GM23338 (cell line): ENCODE measurements around the gene AMBRA1. TPM values are rescaled to one million over a fixed set of nuclear protein-coding genes. Genes with fewer than 3 reads are reported as not detected.

Source experiments
- ATAC-seq: fragments of 200-7000 bp; cut with Tn5 transposase; 3 replicates; pipeline ENCODE4 v1.9.1; 2020
- DNase-seq: peaks from one replicate; pipeline ENCODE4 v3.0.0-alpha.2; 2015; ENCODE audit warnings: low spot score
- H2AFZ ChIP-seq: fragments of 200-600 bp; sonication (generic); 2 replicates; pipeline ENCODE4 v1.8.0; 2016; ENCODE audit warnings: antibody characterized with exemption, mild to moderate bottlenecking, moderate library complexity
- H3F3A ChIP-seq: fragments of 200-600 bp; sonication (generic); replicated peaks from 2 replicates; pipeline ENCODE4 v1.8.0; 2017; ENCODE audit warnings: antibody characterized with exemption, mixed run types, low read depth
- H3K27ac ChIP-seq: fragments of 200-600 bp; sonication (generic); 2 replicates; pipeline ENCODE4 v1.6.1; 2016; ENCODE audit warnings: low read depth
- H3K27me3 ChIP-seq: fragments of 200-600 bp; sonication (generic); 2 replicates; pipeline ENCODE4 v1.8.0; 2016; ENCODE audit warnings: mild to moderate bottlenecking, mixed run types, moderate library complexity; ENCODE audit not compliant: insufficient read depth
- H3K36me3 ChIP-seq: fragments of 200-600 bp; sonication (generic); 2 replicates; pipeline ENCODE4 v1.8.0; 2016; ENCODE audit warnings: mild to moderate bottlenecking; ENCODE audit not compliant: insufficient read depth
- H3K4me1 ChIP-seq: fragments of 200-600 bp; sonication (generic); 2 replicates; pipeline ENCODE4 v1.8.0; 2016; ENCODE audit warnings: mild to moderate bottlenecking, moderate library complexity; ENCODE audit not compliant: insufficient read depth
- H3K4me2 ChIP-seq: fragments of 200-600 bp; sonication (generic); 2 replicates; pipeline ENCODE4 v1.7.1; 2017; ENCODE audit warnings: mixed run types
- H3K4me3 ChIP-seq: fragments of 200-600 bp; sonication (generic); 2 replicates; pipeline ENCODE4 v1.6.1; 2016; ENCODE audit warnings: mixed run types
- H3K79me2 ChIP-seq: fragments of 200-600 bp; sonication (generic); replicated peaks from 2 replicates; pipeline ENCODE4 v1.8.0; 2017; ENCODE audit warnings: mild to moderate bottlenecking; ENCODE audit not compliant: insufficient read depth
- H3K9me2 ChIP-seq: fragments of 200-600 bp; sonication (generic); 2 replicates; pipeline ENCODE4 v1.8.0; 2017; ENCODE audit not compliant: insufficient read depth
- H4K20me1 ChIP-seq: fragments of 200-600 bp; sonication (generic); replicated peaks from 2 replicates; pipeline ENCODE4 v1.8.0; 2017; ENCODE audit warnings: mild to moderate bottlenecking; ENCODE audit not compliant: insufficient read depth
- H3K27ac Mint-ChIP-seq: 2 replicates; pipeline ENCODE4 v1.8.0; 2020; ENCODE audit warnings: inconsistent platforms, mild to moderate bottlenecking, moderate library complexity, mixed read lengths
- H3K27me3 Mint-ChIP-seq: 3 replicates; pipeline ENCODE4 v1.8.0; 2022; ENCODE audit warnings: low read depth, mild to moderate bottlenecking, moderate library complexity, mixed read lengths, inconsistent platforms; ENCODE audit not compliant: insufficient read depth, poor library complexity
- H3K36me3 Mint-ChIP-seq: 3 replicates; pipeline ENCODE4 v1.8.0; 2021; ENCODE audit warnings: low read depth, mild to moderate bottlenecking, inconsistent platforms, moderate library complexity, mixed read lengths
- H3K4me1 Mint-ChIP-seq: 3 replicates; pipeline ENCODE4 v1.8.0; 2020; ENCODE audit warnings: mild to moderate bottlenecking, inconsistent platforms, mixed read lengths
- H3K4me3 Mint-ChIP-seq: 3 replicates; pipeline ENCODE4 v1.8.0; 2021; ENCODE audit warnings: moderate library complexity, mild to moderate bottlenecking, inconsistent platforms, mixed read lengths
- H3K9me3 Mint-ChIP-seq: 3 replicates; pipeline ENCODE4 v1.8.0; 2020; ENCODE audit warnings: moderate library complexity, mild to moderate bottlenecking, inconsistent platforms, mixed read lengths
- CTCF ChIP-seq, 2 experiments: fragments of 200-600 bp in 1 of 2; sonication (generic) in 1 of 2; conservative IDR thresholded peaks; 2 replicates each; pipeline versions ENCODE4 v1.5.1 to v1.6.1; 2016 to 2017; ENCODE audit warnings: antibody characterized with exemption in 2 of 2, low read depth in 2 of 2, mild to moderate bottlenecking in 2 of 2, moderate library complexity in 1 of 2
- EZH2 ChIP-seq: fragments of 200-600 bp; sonication (generic); IDR thresholded peaks from one replicate; pipeline ENCODE4 v1.8.0; 2017; ENCODE audit warnings: antibody characterized with exemption, mild to moderate bottlenecking, low read depth; ENCODE audit not compliant: unreplicated experiment
- EZH2phosphoT487 ChIP-seq: fragments of 200-600 bp; sonication (generic); IDR thresholded peaks from one replicate; pipeline ENCODE4 v1.8.1; 2018; ENCODE audit warnings: antibody characterized with exemption; ENCODE audit not compliant: unreplicated experiment
- NANOG ChIP-seq: IDR thresholded peaks from 2 replicates; pipeline ENCODE4 v1.6.1; 2016; ENCODE audit warnings: antibody characterized with exemption, borderline replicate concordance
- POLR2AphosphoS5 ChIP-seq: IDR thresholded peaks from 2 replicates; pipeline ENCODE4 v1.6.1; 2016; ENCODE audit warnings: antibody characterized with exemption, low read depth
- REST ChIP-seq: IDR thresholded peaks from one replicate; pipeline ENCODE4 v1.6.1; 2018; ENCODE audit warnings: antibody characterized with exemption; ENCODE audit not compliant: unreplicated experiment
- polyA plus RNA-seq: library from polyadenylated mRNA; unstranded; fragments of >200 nt; fragmentation: Nextera tagmentation; extraction: Ambion mirVana; gene quantifications from 2 replicates; pipeline ENCODE4 v1.2.1, GENCODE V29; 2016
- total RNA-seq: library from RNA; depleted of rRNA; stranded (reverse); fragments of >200 nt; shearing (Covaris generic); gene quantifications from 2 replicates; pipeline ENCODE4 v1.2.3, GENCODE V29; 2014
- TF ChIP-seq, protein P1 (sequence below): fragments of 250-450 bp; sonication (Bioruptor Pico); IDR thresholded peaks from 2 replicates; pipeline ENCODE4 v1.5.0; 2020; ENCODE audit warnings: mild to moderate bottlenecking, moderate library complexity

AMBRA1 gene
- total and polyA plus RNA-seq, 2 experiments from 2014 or later, result 8.3 to 34.8 TPM

GRCh38 chr11:46385169-46386004 is 208.4 kb downstream of the AMBRA1 start:
- Mint-ChIP-seq H3K9me3 (no peaks in the 10 kb centered on the region; the same call in 1 of the 3 replicates), H3K36me3 (peaks cover 11% of the 10 kb centered on the region), H3K4me1 (peaks cover 34% of the 10 kb centered on the region), H3K27ac (no peak overlapping the region), H3K27me3 (peaks cover 48% of the 10 kb centered on the region), H3K4me3 (no peak overlapping the region; the same call in 2 of the 3 replicates)
- H4K20me1 ChIP-seq, result peaks cover 7% of the 10 kb centered on the region
- no peak overlapping the region for H3K4me3 ChIP-seq
- no peaks in the 10 kb centered on the region; the same call in 1 of the 2 replicates for H3K36me3 ChIP-seq
- ATAC-seq, result no peak
- TF ChIP-seq, protein P1, sequence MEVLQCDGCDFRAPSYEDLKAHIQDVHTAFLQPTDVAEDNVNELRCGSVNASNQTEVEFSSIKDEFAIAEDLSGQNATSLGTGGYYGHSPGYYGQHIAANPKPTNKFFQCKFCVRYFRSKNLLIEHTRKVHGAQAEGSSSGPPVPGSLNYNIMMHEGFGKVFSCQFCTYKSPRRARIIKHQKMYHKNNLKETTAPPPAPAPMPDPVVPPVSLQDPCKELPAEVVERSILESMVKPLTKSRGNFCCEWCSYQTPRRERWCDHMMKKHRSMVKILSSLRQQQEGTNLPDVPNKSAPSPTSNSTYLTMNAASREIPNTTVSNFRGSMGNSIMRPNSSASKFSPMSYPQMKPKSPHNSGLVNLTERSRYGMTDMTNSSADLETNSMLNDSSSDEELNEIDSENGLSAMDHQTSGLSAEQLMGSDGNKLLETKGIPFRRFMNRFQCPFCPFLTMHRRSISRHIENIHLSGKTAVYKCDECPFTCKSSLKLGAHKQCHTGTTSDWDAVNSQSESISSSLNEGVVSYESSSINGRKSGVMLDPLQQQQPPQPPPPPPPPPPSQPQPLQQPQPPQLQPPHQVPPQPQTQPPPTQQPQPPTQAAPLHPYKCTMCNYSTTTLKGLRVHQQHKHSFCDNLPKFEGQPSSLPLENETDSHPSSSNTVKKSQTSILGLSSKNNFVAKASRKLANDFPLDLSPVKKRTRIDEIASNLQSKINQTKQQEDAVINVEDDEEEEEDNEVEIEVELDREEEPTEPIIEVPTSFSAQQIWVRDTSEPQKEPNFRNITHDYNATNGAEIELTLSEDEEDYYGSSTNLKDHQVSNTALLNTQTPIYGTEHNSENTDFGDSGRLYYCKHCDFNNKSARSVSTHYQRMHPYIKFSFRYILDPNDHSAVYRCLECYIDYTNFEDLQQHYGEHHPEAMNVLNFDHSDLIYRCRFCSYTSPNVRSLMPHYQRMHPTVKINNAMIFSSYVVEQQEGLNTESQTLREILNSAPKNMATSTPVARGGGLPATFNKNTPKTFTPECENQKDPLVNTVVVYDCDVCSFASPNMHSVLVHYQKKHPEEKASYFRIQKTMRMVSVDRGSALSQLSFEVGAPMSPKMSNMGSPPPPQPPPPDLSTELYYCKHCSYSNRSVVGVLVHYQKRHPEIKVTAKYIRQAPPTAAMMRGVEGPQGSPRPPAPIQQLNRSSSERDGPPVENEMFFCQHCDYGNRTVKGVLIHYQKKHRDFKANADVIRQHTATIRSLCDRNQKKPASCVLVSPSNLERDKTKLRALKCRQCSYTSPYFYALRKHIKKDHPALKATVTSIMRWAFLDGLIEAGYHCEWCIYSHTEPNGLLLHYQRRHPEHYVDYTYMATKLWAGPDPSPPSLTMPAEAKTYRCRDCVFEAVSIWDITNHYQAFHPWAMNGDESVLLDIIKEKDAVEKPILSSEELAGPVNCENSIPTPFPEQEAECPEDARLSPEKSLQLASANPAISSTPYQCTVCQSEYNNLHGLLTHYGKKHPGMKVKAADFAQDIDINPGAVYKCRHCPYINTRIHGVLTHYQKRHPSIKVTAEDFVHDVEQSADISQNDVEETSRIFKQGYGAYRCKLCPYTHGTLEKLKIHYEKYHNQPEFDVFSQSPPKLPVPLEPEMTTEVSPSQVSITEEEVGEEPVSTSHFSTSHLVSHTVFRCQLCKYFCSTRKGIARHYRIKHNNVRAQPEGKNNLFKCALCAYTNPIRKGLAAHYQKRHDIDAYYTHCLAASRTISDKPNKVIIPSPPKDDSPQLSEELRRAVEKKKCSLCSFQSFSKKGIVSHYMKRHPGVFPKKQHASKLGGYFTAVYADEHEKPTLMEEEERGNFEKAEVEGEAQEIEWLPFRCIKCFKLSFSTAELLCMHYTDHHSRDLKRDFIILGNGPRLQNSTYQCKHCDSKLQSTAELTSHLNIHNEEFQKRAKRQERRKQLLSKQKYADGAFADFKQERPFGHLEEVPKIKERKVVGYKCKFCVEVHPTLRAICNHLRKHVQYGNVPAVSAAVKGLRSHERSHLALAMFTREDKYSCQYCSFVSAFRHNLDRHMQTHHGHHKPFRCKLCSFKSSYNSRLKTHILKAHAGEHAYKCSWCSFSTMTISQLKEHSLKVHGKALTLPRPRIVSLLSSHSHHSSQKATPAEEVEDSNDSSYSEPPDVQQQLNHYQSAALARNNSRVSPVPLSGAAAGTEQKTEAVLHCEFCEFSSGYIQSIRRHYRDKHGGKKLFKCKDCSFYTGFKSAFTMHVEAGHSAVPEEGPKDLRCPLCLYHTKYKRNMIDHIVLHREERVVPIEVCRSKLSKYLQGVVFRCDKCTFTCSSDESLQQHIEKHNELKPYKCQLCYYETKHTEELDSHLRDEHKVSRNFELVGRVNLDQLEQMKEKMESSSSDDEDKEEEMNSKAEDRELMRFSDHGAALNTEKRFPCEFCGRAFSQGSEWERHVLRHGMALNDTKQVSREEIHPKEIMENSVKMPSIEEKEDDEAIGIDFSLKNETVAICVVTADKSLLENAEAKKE, result no peak
- TF ChIP-seq POLR2AphosphoS5 (no peak), CTCF (conservative IDR thresholded peaks at IDR 0.05; ENCODE audit: low read depth in 2 of 2) (no peak), REST (no peak), EZH2 (no peak), EZH2phosphoT487 (no peak), NANOG (no peak)
- H3K27ac ChIP-seq, result no peak overlapping the region
- DNase-seq, result no peak
- peaks cover 35% of the 10 kb centered on the region for H3K27me3 ChIP-seq
- no peaks in the 10 kb centered on the region for H3K9me2 ChIP-seq
- H3K79me2 ChIP-seq, result no peaks in the 10 kb centered on the region
- H3F3A ChIP-seq, result peaks cover 31% of the 10 kb centered on the region
- no peak overlapping the region for H2AFZ ChIP-seq
- H3K4me1 ChIP-seq, result peaks cover 35% of the 10 kb centered on the region
- H3K4me2 ChIP-seq, result no peak overlapping the region
